Mesodermal cell (in vitro differentiated cells): Measurements from ENCODE around the gene DNAH17.
A peak's percentile ranks its signal among the peaks of the same experiment; 100 is the strongest.

Experiments
- H3K27ac ChIP-seq: 2 replicates; pipeline ENCODE4 v1.7.0; 2013; ENCODE audit warnings: mild to moderate bottlenecking, low read depth, low read length, moderate library complexity; ENCODE audit not compliant: severe bottlenecking
- H3K36me3 ChIP-seq: 2 replicates; pipeline ENCODE4 v1.7.1; 2013; ENCODE audit warnings: mild to moderate bottlenecking, low read length, moderate library complexity; ENCODE audit not compliant: control insufficient read depth, insufficient read depth
- H3K4me1 ChIP-seq: one replicate; pipeline ENCODE4 v1.7.1; 2013; ENCODE audit warnings: mild to moderate bottlenecking, low read length; ENCODE audit not compliant: insufficient read depth, control insufficient read depth, poor library complexity, severe bottlenecking
- H3K4me3 ChIP-seq: 2 replicates; pipeline ENCODE4 v1.7.0; 2013; ENCODE audit warnings: low read length, control low read depth, mild to moderate bottlenecking; ENCODE audit not compliant: insufficient read depth, poor library complexity, severe bottlenecking; ENCODE audit errors: extremely low read depth
- H3K9me3 ChIP-seq: 2 replicates; pipeline ENCODE4 v1.7.1; 2013; ENCODE audit warnings: mild to moderate bottlenecking, low read length, moderate library complexity; ENCODE audit not compliant: control insufficient read depth
- WGBS, 2 experiments: methylation state at CpG; one replicate each; pipeline ENCODE4 v1.1.5; 2013; ENCODE audit warnings: missing lambda C conversion rate in 2 of 2; ENCODE audit not compliant: insufficient coverage in 2 of 2; 5-methylcytosine and 5-hydroxymethylcytosine counted together

DNAH17 gene

DNA sequence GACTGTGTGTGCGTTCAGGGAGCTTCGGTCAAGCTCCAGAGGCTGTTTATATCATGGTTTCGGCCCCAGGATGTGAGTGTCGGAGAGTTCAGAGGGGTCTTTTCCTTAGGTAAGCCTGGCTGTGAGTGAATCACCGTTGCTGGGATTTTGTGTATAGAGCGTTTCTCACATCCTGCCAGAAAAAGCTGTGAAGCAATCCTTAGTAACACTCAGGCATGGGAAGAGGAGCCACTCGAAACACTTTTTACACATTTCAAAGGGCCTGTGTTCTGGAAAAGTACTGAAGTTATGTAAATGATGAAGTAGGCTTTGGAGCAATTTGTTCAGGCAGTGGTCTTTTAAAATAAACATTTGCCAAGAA, 198.1 kb downstream of the DNAH17 start:
- peaks cover 51% of the 10 kb centered on the region for H3K4me1 ChIP-seq
- H3K27ac ChIP-seq = peak overlapping the region; percentile 88
- 7 to 8% methylated on average over 4 to 5 of the region's 7 CpGs for WGBS, 2 experiments
- peaks cover 15% of the 10 kb centered on the region for H3K36me3 ChIP-seq
- peak overlapping the region; percentile 92 for H3K4me3 ChIP-seq
- no peaks in the 10 kb centered on the region for H3K9me3 ChIP-seq

DNA sequence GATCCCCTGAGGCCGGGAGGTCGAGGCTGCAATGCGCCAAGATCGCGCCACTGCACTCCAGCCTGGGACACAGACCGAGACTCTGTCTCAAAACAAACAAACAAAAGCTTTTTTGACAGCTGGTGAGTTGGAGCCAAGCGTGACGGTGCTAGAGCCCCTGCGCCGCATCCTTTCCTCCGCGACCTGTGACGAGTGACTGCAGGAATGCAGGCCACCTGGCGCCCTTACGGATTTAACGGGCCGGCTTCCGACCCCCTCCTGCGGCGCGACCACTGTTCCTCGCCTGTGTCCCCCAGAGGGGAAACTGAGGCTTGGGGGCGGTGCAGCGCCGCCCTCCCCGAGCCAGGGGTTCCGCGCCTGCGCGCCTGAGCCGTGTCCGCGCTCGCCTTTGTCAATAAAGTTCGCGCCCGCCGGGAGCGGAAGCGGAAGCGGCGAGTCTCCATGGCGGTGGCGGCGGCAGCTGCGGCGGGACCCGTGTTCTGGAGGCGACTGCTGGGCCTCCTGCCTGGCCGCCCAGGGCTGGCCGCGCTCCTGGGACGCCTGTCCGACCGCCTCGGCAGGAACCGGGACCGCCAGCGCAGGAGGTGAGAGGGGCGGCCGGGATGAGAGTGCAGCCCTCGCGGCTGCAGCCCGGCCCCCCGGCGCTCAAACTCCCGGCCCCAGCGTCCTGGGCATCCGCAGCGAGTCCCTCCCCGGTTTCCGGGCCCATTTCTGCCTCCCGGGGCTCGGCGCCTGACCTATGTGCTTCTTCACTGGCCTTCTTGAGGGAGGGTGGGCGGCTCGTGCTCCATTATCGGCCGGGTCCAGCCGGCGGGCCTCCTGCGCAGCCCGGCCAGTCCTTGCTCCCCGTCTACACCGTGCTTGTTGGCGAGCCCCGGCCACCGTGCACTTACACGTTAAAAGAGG, 198.7 kb downstream of the DNAH17 start, which contains the start of gene PGS1:
Gene PGS1 (plus strand): TSS at position 425 of the 906 bp plus-strand sequence. CDS start 17 bp downstream, at position 442.
- H3K36me3 ChIP-seq = peaks cover 15% of the 10 kb centered on the region
- no peaks in the 10 kb centered on the region for H3K9me3 ChIP-seq
- peak within 1 kb of the TSS; percentile 88 for H3K27ac ChIP-seq
- WGBS, 2 experiments = 12 to 13% methylated on average over 83 to 86 of the region's 89 CpGs
- H3K4me3 ChIP-seq = peak within 1 kb of the TSS; percentile 92
- peaks cover 58% of the 10 kb centered on the region for H3K4me1 ChIP-seq

DNA sequence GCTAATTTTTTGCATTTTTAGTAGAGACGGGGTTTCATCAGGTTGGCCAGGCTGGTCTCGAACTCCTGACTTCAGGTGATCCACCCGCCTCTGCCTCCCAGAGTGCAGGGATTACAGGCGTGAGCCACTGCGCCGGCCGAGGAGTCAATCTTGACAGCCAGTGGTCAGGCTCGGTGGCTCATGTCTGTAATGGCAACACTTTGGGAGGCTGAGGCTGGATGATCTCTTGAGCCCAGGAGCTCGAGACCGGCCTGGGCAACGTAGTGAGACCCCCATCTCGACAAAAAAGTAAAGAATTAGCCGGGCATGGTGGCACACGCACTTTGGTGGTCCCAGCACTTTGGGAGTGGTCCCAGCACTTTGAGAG, 199.4 kb downstream of the DNAH17 start:
- Histone ChIP-seq H3K36me3 (peaks cover 15% of the 10 kb centered on the region), H3K9me3 (no peaks in the 10 kb centered on the region), H3K27ac (peak overlapping the region; percentile 88), H3K4me1 (peaks cover 62% of the 10 kb centered on the region), H3K4me3 (peak overlapping the region; percentile 92)
- WGBS, 2 experiments = 90% methylated on average over 14 of the region's 14 CpGs

DNA sequence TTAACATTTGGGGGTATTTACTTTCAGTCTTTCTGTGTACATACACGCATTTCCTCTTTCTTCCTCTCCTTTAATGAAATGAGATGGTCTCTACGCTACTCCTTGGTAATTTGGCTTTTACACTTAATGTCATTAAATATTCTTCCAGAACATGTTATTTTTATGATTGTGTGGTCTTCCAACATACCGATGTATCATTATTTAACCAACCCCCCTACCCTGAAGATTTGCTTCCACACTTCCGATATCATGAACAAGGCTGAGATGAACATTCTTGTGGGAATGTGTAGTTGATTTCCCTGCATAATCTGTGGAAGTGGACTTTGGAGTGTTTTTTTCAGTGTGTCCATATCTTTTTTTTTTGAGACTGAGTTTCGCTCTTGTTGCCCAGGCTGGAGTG, 201.0 kb downstream of the DNAH17 start:
- H3K27ac ChIP-seq = no peak overlapping the region
- peaks cover 59% of the 10 kb centered on the region for H3K4me1 ChIP-seq
- no peak overlapping the region for H3K4me3 ChIP-seq
- 88% methylated on average over 1 of the region's 5 CpGs; no CpG with 5 or more reads in 1 of the 2 experiments for WGBS, 2 experiments
- H3K9me3 ChIP-seq = no peaks in the 10 kb centered on the region
- peaks cover 13% of the 10 kb centered on the region for H3K36me3 ChIP-seq

DNA sequence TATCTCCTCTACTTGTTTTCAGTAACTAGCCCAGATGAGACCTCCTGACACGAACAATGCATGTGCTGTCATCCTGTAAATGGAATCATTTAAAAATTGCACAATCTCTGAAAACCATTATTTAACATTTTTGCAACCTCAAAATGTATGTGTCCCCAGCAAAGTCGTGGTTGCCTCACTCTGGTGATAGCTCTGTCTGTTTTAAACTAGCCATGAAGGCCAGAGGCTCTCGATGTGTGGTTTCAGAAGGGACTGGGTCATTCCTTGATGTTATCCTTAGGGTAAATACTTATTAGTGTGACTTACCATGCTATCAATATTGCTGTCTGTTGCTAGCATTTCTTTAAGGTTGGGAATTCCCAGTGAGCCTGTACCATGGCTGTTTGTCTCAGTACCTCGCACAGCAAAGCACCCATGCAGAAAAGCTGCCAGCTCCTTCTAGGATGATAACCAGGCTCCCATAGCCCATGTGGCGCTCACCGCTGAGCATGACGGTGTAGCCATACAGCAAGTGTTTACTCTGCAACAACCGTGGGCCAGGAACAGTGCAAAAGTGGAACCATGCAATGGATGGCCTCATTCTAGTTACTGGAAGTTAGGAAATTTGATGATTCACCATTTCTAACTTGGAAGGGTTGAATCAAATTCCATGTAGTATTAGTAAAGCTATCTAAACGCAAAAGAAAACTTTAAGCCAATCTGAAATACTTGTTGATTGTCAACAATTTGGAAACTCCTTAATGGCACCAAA, 201.6 kb downstream of the DNAH17 start:
- Histone ChIP-seq H3K36me3 (peaks cover 7% of the 10 kb centered on the region), H3K4me3 (no peak overlapping the region), H3K4me1 (peaks cover 57% of the 10 kb centered on the region), H3K9me3 (no peaks in the 10 kb centered on the region), H3K27ac (peak overlapping the region; percentile 95)
- 91 to 94% methylated on average over 7 of the region's 9 CpGs for WGBS, 2 experiments

DNA sequence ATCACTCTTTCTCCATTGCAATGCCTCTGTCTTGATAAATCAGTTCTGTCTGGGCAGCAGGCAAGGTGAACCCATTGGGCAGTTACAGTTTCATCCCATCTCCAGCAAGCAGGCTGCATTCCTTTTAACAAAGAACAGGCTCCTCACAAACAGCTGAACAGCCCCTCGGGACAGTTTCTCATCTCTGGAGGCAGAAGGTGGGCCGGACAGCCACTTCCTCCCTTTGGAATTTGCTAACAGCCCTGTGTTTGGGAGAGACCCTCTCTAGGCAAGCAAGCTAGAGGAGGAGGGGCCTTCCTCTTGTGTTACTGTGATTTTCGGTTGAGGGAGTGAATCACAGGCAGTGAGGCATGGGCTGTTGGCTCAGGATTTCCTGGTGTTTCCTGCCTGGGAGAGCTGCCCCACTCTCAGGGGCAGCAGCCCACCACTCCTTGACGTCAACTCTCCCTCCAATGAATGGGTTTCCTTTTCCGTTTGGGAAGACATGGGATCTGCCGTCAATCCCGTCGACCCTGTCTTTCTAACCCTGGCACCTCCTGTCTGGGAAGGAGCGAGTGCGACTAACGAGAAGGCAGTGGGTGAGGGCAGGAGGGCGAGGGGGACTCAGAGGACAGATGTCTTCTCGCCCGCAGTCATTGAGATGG, 202.4 kb downstream of the DNAH17 start:
- WGBS, 2 experiments = 7 to 37% methylated on average over 3 to 7 of the region's 14 CpGs
- no peaks in the 10 kb centered on the region for H3K9me3 ChIP-seq
- no peaks in the 10 kb centered on the region for H3K36me3 ChIP-seq
- H3K4me1 ChIP-seq = peaks cover 52% of the 10 kb centered on the region
- H3K4me3 ChIP-seq = no peak overlapping the region
- H3K27ac ChIP-seq = peak overlapping the region; percentile 95

DNA sequence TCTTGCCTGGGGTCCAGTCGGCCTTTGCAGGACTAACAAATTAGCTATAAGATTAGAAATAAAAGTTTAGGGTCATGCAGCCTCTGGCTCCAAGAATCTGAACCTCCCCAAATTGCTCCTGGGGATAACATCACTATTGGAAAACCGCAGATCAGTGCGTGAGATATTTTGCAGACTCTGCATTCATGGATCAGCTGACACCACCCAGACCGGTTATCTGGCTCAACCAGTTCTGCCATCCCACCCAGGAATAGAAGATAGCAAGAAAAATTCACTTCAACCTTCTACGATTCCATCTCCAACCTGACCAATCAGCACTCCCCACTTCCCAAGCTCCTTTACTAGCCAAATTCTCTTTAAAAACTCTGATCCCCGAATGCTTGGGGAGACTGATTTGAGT, 203.0 kb downstream of the DNAH17 start:
- no peaks in the 10 kb centered on the region for H3K9me3 ChIP-seq
- H3K4me1 ChIP-seq = peaks cover 55% of the 10 kb centered on the region
- WGBS, 2 experiments = 48 to 51% methylated on average over 4 to 5 of the region's 6 CpGs
- H3K36me3 ChIP-seq = no peaks in the 10 kb centered on the region
- peak overlapping the region; percentile 95 for H3K27ac ChIP-seq
- H3K4me3 ChIP-seq = no peak overlapping the region
